Type B pancreatic cell (in vitro differentiated cells): ENCODE data around the gene FRRS1. TPM values are rescaled to one million over a fixed set of nuclear protein-coding genes. Genes with fewer than 3 reads are reported as not detected.

Source experiments
- DNase-seq: peaks from one replicate; pipeline ENCODE4 v3.0.0; 2021; ENCODE audit warnings: mixed read lengths; ENCODE audit not compliant: unreplicated experiment; ENCODE audit errors: extremely low spot score
- H3K27ac Mint-ChIP-seq: 2 replicates; pipeline ENCODE4 v1.8.0; 2021; ENCODE audit warnings: mild to moderate bottlenecking, mixed read lengths
- H3K27me3 Mint-ChIP-seq: 2 replicates; pipeline ENCODE4 v1.8.0; 2021; ENCODE audit warnings: mixed read lengths
- H3K36me3 Mint-ChIP-seq: 2 replicates; pipeline ENCODE4 v1.8.0; 2021; ENCODE audit warnings: mixed read lengths
- H3K4me1 Mint-ChIP-seq: one replicate; pipeline ENCODE4 v1.8.0; 2021; ENCODE audit warnings: mixed read lengths; ENCODE audit not compliant: unreplicated experiment
- H3K4me3 Mint-ChIP-seq: 2 replicates; pipeline ENCODE4 v1.8.0; 2021; ENCODE audit warnings: mild to moderate bottlenecking, mixed read lengths
- H3K9me3 Mint-ChIP-seq: 2 replicates; pipeline ENCODE4 v1.8.0; 2021; ENCODE audit warnings: mixed read lengths
- total RNA-seq: library from RNA; stranded (reverse); gene quantifications from 2 replicates; pipeline ENCODE4 v1.2.1, GENCODE V29; 2021; ENCODE audit warnings: low replicate concordance
- TF ChIP-seq, protein P1 (sequence below): fragments of 200-600 bp; sonication (generic); conservative IDR thresholded peaks from 2 replicates; pipeline ENCODE4 v1.5.0; 2021; ENCODE audit warnings: antibody characterized with exemption, mild to moderate bottlenecking

The FRRS1 gene
- total RNA-seq, 1 donor from 2014 or later = 6.4 TPM

DNA sequence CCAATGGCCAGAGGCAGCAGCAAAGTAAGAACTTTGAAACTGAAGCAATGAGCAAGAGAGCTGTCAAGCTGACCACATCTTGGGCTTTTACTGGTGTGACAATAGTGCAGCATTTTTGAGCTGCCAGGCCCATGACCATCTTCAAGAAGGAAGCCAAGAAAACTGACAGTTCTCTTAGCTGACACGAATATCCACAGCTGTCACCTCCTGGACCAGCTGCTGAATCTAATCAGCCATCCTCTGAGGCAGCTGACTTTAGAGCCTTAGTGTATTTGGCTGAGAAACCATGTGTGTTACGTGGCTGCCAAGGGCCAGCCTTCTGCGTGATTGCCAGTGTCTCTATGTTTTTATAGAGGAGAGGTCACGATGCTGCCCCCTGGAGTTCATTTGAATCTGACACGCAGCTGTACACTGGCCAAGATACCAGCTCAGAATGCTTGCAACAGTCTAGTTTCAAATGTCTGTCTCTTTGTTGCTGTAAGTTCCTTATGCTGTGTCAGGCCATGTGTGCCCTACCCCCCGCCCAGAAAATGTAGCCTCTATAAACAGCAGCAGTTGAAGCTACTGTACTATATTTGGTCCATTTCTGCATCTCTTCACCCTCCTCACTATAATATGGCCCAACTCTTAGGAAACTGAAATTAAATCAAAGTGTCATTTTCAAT is 80.8 kb downstream of the FRRS1 start:
- DNase-seq = no peak
- H3K9me3 Mint-ChIP-seq = no peaks in the 10 kb centered on the region
- no peaks in the 10 kb centered on the region for H3K4me1 Mint-ChIP-seq
- TF ChIP-seq, protein P1, sequence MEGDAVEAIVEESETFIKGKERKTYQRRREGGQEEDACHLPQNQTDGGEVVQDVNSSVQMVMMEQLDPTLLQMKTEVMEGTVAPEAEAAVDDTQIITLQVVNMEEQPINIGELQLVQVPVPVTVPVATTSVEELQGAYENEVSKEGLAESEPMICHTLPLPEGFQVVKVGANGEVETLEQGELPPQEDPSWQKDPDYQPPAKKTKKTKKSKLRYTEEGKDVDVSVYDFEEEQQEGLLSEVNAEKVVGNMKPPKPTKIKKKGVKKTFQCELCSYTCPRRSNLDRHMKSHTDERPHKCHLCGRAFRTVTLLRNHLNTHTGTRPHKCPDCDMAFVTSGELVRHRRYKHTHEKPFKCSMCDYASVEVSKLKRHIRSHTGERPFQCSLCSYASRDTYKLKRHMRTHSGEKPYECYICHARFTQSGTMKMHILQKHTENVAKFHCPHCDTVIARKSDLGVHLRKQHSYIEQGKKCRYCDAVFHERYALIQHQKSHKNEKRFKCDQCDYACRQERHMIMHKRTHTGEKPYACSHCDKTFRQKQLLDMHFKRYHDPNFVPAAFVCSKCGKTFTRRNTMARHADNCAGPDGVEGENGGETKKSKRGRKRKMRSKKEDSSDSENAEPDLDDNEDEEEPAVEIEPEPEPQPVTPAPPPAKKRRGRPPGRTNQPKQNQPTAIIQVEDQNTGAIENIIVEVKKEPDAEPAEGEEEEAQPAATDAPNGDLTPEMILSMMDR = peak; percentile 79
- no peak overlapping the region for H3K27ac Mint-ChIP-seq
- no peak overlapping the region for H3K4me3 Mint-ChIP-seq
- H3K27me3 Mint-ChIP-seq = peaks cover 3% of the 10 kb centered on the region
- no peaks in the 10 kb centered on the region for H3K36me3 Mint-ChIP-seq

DNA sequence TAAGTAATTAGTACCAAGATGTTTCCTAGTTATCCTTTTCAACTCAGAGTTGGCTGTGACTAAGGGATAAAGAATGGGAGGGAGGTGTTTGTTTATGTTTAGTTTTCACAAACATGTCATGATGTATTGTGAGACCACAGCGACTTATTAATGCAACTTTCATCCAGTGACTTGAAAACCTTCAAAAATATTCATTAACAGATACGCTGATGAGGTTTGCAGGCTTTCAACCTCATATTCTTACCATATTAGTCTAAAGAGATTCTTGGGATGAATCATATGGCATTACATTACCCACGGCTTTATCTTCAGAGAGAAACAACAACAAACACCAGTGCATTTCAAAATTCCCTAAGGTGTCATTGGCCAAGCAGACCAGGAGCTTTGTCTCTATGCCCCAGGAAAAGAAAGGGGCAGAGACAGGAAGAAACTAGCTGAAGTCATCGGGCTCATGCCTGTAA is 84.1 kb downstream of the FRRS1 start:
- TF ChIP-seq, protein P1 = no peak
- no peaks in the 10 kb centered on the region for H3K9me3 Mint-ChIP-seq
- peaks cover 12% of the 10 kb centered on the region for H3K4me1 Mint-ChIP-seq
- no peak overlapping the region for H3K27ac Mint-ChIP-seq
- no peak overlapping the region for H3K4me3 Mint-ChIP-seq
- no peaks in the 10 kb centered on the region for H3K36me3 Mint-ChIP-seq
- H3K27me3 Mint-ChIP-seq = peaks cover 3% of the 10 kb centered on the region
- no peak for DNase-seq

DNA sequence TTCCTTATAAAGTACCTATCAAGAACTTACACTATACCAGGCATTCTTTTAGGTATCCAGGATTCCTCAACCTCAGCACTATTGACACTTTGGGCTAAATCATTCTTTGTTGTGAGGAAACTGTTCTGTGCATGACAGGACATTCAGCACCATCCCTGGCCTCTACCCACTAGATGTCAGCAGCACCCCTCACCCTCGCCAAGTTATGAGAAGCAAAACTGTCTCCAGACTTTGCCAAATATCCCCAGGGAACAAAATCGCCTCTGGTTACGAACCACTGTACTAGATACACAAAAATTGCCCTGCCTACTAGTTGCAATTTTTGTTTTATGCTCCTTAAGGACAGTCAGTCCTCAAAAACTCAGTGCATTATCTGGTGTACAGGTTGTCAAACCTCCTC is 84.9 kb downstream of the FRRS1 start:
- Mint-ChIP-seq H3K4me3 (no peak overlapping the region), H3K9me3 (no peaks in the 10 kb centered on the region), H3K27ac (no peak overlapping the region), H3K27me3 (peaks cover 3% of the 10 kb centered on the region), H3K36me3 (no peaks in the 10 kb centered on the region), H3K4me1 (peaks cover 18% of the 10 kb centered on the region)
- TF ChIP-seq, protein P1 = no peak
- no peak for DNase-seq

DNA sequence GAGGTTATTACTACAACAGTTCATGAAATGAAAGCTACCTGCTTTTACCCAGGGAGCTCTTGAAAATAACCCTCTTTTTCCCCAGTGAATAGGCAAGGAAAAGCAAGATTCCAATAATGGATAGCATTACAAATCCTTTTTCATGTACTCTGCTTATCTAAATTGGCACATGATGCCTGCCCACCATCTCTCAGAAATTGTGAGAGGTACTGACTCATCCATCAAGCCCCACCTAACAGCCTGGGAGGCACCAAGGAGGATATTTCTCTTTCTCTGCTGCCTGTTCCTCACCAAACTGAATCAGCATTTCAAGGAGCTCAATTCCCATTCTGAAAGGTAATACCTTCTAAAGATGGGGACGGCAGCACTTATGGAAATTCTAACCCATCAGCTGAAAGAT is 86.2 kb downstream of the FRRS1 start:
- H3K36me3 Mint-ChIP-seq = no peaks in the 10 kb centered on the region
- no peak overlapping the region for H3K4me3 Mint-ChIP-seq
- H3K27ac Mint-ChIP-seq = no peak overlapping the region
- TF ChIP-seq, protein P1 = no peak
- peaks cover 26% of the 10 kb centered on the region for H3K4me1 Mint-ChIP-seq
- H3K27me3 Mint-ChIP-seq = peaks cover 3% of the 10 kb centered on the region
- no peaks in the 10 kb centered on the region for H3K9me3 Mint-ChIP-seq
- DNase-seq = no peak

DNA sequence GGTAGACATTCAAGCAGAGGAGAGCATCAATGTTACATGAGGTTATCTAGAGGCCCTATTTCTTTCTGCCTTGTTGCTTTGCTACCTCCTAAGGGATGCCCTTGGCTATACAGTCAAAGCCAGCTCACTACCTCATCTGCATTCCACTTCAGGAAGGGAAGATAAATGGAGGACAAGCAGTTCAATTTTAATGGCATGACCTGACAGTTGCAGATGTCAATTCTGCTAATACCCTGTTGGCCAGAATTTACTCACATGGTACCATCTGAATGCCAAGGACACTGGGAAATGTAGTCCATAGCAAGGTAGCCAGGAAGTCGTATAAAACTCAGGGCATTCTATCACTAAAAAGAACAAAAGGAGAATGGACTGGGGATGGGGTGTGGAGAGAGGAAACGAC is 89.0 kb downstream of the FRRS1 start:
- Mint-ChIP-seq H3K36me3 (no peaks in the 10 kb centered on the region), H3K9me3 (no peaks in the 10 kb centered on the region)

More for the DNA sequence above, 89.0 kb downstream of the FRRS1 start:
- Mint-ChIP-seq H3K4me3 (no peak overlapping the region), H3K27me3 (no peaks in the 10 kb centered on the region), H3K4me1 (peaks cover 52% of the 10 kb centered on the region), H3K27ac (no peak overlapping the region)
- no peak for DNase-seq
- TF ChIP-seq, protein P1 = no peak
